Measurements from ENCODE around the gene RASSF8.
"Not testable (repeated sequence)": the region's sequence is repeated elsewhere in the genome, so short reads cannot be mapped to it uniquely, and the experiment has no call there.

The RASSF8 gene

DNA sequence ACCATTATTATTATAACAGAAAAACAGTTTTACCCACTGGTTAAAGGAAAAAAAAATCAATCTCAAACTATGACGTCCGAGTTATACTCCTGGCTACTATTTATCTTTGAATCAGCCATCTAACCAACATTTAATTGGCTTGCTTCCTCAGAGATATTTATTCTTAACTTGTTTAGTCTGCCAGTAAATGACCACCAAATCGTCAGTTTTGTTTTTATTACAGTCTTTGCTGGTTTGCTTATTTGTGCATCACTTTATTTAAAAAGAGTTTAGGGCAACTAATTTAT lies 71.2 kb downstream of the RASSF8 start:
- no peak for DNase-seq (ENCODE audit: low read depth in 2 of 2)

DNA sequence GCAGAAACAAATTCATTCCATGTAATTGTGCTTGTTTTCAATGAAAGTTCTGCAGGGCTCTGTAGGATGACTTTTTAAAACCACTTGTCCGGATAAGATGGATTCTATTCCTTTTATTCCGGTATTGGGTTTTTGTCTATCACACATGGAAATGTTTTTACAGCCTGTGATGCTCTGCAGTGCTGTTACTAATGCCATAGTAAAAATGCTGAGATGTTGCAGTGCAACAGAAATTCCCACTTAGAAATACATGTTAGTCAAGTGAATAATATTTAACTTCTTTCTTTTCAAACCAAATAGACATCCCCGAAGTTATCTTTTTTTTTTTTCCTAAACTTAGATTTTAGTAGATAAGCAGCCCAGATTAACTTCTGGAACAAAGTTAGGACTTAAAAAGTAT lies 71.9 kb downstream of the RASSF8 start:
- DNase-seq (ENCODE audit: low read depth in 2 of 2), result no peak

DNA sequence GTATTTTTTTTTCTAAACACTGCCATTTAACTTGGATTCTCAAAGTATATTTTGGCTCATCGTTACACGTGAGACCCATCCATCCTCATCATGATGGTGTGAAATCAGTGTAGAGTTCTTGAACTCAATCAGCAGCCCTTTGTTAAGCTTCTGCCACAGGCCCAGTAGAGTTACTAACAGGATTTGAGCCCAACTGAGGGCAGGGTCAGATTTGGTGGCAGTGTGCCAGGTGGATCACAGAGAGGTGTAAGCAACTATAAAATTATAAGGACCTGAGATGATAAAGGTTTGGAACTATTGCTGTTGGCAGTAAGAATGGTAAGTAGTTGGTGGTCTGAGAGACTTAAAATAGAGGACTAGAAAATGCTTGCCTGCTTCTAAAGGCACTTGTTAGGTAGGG lies 72.8 kb downstream of the RASSF8 start:
- DNase-seq (ENCODE audit: low read depth in 2 of 2), result no peak

DNA sequence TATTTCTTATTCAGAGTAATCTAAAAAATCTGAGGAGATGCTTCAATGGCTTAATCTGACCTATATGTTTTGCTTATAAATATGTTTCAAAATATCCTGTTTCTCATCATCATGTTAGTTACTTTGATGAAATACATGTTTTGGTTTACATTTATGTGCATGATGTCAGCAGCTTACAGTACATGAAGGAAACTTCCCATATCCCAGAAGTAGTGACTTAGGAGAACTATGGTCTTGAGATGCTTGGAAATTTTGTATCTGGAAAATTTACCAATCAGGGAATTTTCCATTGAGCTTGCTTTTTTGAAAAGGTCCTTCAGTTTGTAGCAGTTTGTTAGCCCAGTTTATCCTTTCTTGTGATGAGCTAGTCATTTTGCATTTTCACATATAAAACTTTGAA lies 73.3 kb downstream of the RASSF8 start:
- DNase-seq (ENCODE audit: low read depth in 2 of 2), result no peak

DNA sequence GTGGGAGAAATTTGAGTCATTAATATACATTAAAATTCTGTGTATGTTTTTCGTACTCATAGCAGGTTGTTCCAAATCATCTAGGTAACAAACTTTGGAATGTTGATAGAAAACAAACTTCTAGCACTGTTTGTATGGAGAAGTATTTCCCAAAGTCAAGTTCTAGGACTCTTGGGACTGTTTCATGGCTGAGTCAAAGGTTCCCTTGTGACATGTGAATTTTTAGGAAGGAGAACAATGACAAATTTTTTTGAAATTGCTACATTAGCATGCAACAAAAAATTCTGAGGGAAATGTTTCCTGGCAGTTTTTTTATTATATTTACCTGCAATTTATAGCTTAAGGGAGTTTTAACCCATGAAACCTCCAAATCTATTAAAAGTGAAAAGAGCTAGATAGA lies 73.8 kb downstream of the RASSF8 start:
- DNase-seq (ENCODE audit: low read depth in 2 of 2), result no peak

DNA sequence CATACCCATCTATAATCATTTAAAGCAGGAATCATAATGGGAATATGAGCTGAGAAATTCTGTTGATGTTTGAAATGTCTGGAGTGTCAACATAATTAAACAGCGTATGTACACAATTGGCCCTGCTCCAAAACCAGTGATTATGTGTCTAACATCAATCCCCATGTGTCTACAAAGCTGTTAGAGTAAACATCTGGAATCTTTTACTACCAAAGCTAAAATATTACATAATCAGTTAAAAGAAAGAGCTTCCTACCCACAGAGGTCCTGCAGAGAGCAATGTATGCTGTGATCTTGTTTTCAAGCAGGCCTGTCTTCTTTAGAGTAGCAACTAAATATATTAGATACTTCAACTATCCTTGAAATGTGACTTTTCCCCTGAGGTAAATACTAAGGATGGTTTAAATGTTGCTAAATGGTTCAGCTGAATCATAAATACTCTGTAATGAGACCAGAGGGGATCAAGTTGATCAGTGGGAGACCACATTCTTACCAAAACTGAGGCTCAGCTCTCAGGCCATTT lies 74.3 kb downstream of the RASSF8 start:
- DNase-seq (ENCODE audit: low read depth in 2 of 2), result no peak

DNA sequence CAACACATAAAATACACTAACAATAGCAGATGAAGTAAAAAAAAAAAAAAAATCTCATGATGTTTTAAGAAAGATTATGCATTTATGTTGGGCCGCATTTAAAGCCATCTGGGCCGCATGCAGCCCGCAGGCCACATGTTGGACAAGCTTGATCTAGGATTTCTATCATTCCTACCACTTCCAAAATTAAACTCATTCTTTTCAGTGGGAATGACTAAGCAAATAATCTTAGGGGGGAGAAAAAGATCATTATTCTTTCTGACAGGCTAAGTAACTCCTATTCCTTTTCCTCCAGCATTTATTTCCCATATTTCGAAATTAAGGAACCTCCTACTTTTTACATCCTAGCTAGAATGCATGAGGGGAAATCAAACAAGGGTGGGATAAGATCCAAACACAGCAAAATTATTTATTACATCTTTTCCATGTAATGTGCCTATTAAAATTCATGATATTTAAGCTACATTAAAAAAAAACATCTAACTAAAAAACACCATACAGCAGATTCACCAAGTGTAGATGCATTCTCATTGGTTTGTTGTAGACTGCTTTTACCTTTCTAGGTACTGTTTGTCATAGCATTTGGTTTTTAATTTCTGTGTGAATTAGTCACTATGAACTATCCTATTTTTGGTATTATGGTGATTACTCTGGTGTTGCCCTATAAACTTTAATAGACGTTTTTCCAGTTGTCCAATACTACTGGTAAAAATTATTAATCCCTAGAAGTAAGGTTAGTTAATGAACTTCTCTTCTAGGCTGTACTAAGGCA lies 76.1 kb downstream of the RASSF8 start:
- DNase-seq (ENCODE audit: low read depth in 2 of 2), result no peak

DNA sequence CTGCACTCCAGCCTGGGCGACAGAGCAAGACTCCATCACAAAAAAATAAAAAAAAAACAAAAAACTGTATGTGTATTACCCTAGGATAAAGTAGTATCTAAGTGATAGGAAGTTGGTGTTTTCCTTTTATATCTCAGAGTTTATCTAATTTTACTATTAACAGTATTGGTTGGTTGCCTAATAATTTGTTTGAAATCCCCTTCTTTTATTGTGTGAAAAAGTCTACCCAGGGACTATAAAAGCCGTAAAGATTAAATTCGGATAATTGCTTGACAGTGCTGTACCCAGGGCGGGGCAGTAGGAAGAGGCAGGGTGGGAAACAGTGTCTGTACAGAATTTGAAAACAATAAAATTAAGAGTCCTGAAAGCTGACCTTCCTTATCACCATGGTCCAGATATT lies 78.4 kb downstream of the RASSF8 start:
- DNase-seq (ENCODE audit: low read depth in 2 of 2), result no peak

DNA sequence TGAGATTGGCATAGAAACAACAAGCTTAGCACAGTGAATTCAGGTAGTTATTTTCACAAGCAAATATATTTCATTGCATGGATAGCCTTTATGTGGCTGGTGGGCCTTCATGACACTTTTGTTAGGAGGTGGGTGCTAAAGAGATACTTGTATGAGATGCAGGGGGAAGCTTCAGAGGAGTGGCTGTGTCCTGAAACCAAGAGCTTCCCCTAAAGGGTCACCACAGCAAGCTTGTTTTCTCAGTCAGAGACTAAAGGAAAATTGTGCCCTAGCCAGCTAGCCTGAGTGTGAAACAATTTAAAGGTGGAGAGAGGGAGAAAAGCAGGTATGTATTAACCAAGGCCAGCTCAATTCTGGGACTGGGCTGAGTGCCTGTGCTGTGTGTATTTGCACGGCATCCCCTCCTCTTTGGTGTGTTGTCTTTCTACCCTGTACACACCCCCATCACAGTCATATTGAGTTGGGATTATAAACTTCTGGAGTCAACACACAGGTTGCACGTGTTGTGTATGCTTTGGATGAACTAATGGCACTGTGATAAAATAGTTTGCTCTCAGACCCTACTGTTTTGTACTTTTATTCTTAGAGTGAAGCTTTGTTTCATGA lies 79.2 kb downstream of the RASSF8 start:
- DNase-seq (ENCODE audit: low read depth in 2 of 2), result no peak

DNA sequence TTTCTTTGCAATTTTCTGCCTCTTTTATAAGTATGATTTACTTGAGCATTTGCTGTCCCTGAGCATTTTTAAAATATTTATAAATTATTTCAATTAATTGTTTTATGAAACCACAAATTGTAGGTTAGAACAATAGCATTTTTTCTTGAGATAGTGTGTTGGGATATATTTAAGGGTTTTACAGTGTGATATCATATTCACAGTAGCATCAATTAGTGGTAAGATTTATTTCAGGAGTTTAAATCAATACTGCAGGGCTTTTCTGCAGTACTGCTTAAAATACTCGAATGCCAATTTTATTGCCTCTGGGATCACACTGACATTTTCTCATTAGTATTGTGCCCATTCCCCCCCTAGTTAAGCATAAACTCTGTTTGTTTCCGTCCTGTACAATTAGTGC lies 84.2 kb downstream of the RASSF8 start:
- DNase-seq (ENCODE audit: low read depth in 2 of 2), result no peak

DNA sequence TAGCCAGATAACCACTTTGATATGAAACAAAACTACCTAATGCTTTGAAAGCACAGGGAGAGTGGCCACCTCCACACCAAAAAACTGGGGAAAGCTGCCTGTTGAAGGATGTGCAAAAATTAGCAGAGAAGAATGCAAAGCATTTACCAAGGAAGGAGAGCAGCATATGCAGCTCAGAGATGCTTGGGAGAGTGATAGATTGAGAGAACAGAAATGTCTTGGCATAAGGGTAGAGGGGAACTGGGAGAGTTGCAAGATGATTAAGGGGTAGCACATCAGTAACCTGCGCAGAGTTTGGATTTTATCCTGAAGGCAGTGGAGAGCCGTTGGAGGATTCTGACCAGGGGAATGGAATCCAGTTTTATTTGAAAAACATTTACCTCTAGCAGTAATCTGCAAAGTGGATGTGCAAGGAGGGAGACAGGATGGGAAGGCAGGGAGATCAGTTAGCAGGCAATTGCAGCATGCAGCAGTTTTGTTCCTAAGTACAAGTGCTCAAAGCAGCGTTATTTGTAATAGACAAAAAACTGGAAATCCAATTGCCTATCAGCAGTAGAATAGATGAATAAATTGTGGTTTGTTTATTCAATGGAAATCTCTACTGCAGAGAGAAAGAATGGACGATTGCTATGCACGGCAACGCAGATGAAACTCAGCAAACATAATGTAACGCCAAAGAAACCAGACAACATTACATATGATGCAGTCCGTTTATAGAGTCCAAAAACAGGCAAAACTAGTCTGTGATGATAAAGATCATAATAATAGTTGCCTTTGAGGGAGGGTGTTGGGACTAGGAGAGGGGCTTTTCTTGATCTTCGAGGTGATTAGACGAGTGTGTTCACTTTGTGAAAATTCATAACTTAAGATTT lies 84.9 kb downstream of the RASSF8 start:
- no peak for DNase-seq (ENCODE audit: low read depth in 2 of 2)

DNA sequence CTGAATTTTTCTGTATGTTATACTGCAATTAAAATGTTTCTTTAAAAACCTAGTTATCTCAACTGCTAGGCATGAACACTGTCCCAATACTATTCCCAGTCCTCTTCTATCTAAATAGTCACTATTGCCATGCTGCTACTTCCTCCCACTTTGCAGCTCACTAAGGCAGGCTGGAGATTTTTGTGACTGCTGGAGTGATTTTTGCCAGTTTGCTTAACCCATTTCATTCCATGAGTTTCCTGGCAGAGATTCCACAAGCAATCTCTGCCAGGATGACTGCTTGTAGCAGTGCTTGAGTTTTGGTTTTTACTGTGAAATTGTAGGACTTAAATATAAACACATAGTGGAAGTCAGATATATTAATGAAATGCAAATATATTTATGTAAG lies 85.5 kb downstream of the RASSF8 start:
- DNase-seq (ENCODE audit: low read depth in 2 of 2), result no peak

DNA sequence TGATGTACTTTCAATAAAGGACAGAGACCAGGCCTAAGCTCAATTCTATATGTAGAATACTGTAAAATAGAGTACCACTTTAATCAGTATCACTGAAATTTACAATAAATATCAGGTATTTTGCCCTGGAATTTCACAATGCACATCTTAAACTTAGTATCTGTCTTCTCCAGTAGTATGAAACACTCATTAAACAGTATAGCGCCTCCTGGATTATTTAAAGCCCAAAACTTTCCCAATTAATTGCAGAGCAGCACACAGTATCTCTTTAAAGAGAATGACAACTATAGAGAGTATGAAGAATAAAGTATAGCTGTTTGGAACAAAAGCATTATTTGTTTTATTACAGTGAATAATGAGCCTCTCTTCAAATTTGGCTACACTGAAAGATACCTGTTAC lies 86.1 kb downstream of the RASSF8 start:
- no peak for DNase-seq (ENCODE audit: low read depth in 2 of 2)

DNA sequence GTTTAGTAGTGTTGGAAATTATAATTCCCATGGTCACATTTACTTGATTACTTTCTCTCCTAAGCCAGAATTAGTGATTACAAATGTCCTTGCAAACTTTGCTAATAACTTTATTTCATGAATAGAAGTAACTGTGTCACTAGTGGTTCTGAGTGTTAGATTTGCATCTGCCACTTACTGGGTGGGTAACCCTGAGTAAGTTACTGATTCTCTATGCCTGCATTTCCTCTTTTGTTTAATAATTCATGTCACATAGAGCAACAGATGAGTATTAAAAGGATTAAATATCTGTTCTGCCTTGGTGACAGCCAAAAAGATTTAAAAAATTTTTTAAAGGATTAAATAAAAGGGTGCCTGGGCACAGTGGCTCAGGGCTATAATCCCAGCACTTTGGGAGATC lies 87.7 kb downstream of the RASSF8 start:
- no peak for DNase-seq (ENCODE audit: low read depth in 2 of 2)

DNA sequence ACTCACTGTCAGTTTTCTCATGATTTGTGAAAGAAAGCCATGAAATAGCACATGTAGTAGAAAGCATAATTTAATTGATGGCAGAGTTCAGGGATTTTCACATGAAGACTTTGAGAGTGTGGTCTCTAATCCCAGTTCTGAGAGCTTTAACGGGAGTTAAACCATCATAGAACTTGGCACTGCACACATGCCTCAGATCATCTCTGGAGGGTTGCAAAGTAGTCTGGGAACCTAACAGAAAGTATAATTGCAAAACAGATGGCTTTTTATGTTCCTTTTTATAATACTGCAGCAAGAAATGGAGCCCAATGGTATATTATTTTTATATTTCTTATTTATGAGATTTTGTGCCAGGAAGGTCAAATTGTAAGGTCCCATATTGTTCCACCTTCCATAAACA lies 88.4 kb downstream of the RASSF8 start:
- DNase-seq (ENCODE audit: low read depth in 2 of 2), result no peak

DNA sequence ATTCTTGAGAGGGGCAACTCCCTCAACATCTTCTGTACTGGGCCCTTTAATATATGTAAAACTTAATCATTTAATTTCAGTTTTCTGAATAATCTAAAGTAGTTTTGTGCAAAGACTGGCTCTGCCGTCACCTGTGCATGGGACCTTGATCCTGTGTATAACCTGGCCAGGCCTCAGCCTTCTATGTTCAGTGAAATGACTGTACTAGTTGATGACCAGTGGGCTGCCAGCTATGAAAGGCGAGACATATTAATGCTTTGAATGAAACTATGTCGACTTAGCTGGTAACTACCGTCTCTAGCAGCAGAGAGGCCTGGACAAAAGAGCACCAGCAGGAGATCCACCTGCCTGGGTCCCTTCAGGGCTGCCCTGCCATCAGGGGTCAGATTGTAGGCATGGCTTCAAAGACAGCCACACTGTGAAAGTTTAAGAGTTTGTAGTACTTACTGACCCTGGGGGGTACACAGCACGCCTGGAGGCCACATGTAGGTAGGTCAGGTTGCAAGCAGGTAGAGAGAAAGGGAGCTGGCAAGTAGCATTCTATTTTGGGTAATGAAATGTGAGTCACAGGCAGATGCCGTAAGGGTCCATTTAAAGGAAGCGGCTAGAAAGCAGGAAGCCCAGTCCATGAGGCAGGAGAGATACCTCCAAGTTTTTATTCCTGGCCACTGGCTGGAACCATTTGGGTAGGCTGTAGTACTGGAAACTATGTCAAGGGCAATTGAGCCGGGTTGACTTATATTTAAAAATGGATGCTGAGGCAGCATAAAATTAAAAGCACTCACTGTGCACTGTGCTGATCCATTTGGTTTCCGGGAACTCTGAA lies 89.1 kb downstream of the RASSF8 start:
- DNase-seq (ENCODE audit: low read depth in 2 of 2), result no peak

DNA sequence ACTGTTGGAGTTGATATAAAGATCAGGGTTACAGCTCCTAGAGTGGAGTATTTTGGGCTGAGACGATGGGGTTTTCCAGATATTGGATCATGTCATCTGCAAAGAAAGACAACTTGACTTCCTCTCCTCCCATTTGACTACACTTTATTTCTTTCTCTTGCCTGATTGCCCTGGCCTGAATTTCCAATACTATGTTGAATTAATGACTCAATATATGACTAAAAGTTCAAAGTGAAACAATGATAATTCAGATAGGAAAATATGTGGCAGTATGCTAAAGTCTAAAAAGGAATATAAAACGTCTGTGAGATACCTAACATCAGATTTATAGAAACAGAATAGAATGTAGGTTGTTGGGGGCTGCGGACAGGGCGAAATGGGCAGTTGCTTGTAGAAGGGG lies 94.2 kb downstream of the RASSF8 start:
- no peak for DNase-seq (ENCODE audit: low read depth in 2 of 2)

DNA sequence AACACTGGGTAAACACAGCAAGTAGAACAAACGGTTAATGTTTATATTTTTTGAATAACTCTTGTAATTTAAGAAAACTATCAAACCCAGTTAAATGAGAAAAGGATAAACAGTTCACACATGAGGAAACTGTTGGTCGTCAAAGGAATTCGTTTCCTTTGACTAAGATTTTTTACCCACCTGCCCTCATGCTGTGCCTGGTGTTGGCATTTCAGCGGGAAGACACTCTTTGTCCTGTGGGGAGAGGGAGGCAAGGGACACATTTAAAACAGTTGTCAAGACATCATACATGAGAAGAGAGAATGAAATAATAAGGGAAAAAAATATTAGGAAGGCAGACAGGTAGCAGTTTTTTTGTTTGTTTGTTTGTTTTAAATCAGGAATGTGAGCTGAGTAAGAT lies 95.9 kb downstream of the RASSF8 start:
- no peak for DNase-seq (ENCODE audit: low read depth in 2 of 2)

DNA sequence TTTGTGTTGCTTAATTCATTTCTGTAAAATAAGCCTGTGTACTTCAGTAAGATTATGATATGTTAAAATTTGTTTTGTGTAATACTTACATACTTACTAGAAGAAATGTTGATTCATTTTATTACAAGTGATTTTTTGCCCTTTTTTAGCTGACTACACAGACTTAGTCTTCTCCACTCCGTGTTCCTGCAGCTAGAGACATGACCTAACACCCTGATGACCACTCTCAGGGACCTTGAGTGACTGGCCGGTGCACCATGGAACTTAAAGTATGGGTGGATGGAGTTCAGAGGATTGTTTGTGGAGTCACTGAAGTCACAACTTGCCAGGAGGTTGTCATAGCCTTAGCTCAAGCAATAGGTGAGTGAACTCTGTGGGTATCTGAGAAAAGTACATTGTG lies 96.6 kb downstream of the RASSF8 start:
- DNase-seq (ENCODE audit: low read depth in 2 of 2), result no peak

DNA sequence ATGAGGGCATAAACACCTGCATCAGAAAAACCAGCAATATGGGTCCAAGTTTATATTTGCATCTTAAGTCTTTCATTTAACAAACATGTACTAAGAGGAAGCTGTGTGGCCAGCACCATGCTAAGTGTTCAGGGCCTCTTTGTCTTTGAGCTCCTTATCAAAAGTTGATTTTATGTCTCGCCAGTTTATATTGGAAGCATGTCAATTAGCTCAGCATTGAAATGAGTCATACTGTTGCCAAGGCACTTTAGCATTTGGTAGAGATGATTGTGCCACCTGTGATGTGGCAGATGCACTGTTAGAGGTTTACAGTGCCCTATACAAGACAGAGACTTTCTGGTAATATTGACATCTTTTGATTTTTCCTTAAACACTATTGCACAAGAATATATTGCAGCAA lies 97.9 kb downstream of the RASSF8 start:
- no peak for DNase-seq (ENCODE audit: low read depth in 2 of 2)

DNA sequence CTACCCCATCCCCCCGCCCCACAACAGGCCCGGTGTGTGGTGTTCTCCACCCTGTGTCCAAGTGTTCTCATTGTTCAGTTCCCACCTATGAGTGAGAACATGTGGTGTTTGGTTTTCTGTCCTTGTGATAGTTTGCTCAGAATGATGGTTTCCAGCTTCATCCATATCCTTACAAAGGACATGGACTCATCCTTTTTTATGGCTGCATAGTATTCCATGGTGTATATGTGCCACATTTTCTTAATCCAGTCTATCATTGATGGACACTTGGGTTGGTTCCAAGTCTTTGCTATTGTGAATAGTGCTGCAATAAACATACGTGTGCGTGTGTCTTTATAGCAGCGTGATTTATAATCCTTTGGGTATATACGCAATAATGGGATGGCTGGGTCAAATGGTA lies 98.8 kb downstream of the RASSF8 start:
- not testable (repeated sequence) for DNase-seq (ENCODE audit: low read depth in 2 of 2)

DNA sequence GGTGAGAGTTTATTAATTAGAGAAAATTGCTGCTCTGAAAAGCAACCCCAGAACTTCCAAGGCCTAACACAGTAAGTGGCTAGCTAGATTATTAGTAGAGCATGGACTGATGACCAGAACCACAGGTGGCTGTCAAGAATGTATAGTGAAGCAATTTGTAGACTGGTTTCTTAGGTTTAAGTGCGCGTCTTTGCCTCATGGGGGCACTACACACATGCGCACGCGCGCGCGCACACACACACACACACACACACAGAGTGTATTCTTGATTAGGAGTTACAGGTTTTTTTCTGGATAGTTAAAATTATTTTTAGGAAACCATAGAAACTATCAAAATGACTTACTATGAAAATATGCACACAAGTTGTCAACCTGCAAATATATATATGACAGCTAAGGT lies 99.8 kb downstream of the RASSF8 start:
- no peak for DNase-seq (ENCODE audit: low read depth in 2 of 2)
